Head of caudate nucleus (tissue), 42 donors: ENCODE results near the gene CBLB.

Experiments used
- DNase-seq, 42 donors: peaks; one replicate each; pipeline versions ENCODE4 v3.0.0 to v3.0.0-alpha.2; 2020 to 2021; ENCODE audit warnings: mixed read lengths in 7 of 42
- intact Hi-C: fragments of 100-400 bp; cut with DNase I; formaldehyde crosslinking; loops from one replicate; pipeline ENCODE4 v1.15.0; 2022

The CBLB gene

DNA sequence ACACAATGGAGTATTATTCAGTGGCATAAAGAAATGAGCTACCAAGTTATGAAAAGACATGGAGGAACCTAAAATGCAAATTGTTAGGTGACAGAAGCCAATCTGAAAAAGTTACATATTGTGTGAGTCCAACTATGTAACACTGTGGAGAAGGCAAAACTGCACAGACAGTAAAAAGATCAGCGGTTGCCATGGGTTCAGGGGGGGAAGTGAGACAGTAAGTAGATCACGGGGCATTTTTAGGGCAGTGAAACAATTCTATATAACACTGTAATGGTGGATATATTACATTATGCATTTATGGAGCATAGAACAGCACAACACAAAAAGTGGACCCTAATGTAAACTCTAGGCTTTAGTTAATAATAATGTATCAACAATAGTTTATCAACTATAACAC lies 17.6 kb downstream of the CBLB start:
- no peak for DNase-seq
- intact Hi-C loops: no loop called here

- no peak for DNase-seq
- intact Hi-C loops: no loop called here
Observed at GRCh38 chr3:105850593-105850992, 18.2 kb downstream of the CBLB start.

DNA sequence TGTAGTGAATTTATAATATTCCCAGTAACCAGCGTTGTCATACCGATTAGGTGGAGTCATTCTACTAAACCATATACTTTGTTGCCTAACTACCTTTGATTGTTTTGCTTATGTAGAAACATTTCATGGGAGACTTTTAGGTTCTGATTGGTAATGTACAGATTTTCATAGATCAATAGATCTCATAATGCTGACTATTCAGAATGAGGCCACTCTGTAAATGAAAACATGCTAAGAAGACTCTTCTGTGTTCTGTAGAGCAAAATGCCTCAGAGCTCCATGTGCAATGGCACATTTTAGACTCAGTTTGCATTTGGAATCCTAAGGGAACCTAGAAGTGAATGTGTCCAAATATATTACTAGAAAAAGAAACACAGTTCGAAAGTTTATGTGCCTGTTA lies 20.0 kb downstream of the CBLB start:
- DNase-seq: no peak
- intact Hi-C loops: no loop called here

DNA sequence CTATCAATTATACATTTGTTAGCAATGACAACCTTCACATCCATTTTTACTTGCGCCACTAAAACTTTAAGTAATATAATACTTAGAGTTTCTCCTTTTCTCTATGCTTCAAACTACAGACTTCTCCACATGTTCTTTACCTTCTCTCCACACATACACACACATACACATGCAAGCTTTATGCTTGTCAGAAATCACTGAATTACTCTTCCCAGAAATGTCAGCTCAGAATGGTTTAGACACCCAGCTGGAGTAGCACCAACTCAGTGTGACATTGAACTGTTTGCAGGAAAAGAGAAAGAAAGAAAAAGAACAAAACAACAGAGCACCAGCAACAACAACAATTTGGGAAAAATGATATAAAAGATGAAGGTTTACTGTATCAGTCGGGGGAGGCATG lies 20.9 kb downstream of the CBLB start:
- no peak for DNase-seq
- intact Hi-C loops: no loop called here

- intact Hi-C loops: no loop called here
- DNase-seq: no peak
Observed at GRCh38 chr3:105847452-105847851, 21.4 kb downstream of the CBLB start.

DNA sequence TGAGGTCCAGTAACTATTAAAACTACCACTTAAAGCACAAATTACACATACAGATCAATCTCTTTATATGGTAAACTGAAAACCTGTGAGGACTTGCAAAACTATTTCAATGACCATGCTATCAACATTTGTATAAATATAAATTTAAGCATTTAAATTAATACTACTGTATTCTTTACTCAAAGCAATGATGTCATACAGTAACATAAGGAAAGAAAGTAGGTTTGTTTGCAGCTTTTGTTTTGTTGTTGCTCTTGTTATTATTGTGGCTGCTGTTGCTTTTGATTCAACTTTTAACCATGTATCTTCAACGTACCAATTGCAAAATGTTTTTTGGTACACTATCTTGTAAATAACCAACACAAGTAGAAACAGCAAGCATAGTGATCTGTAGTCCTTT lies 22.0 kb downstream of the CBLB start:
- no peak for DNase-seq
- intact Hi-C loops: no loop called here

- no peak for DNase-seq
- intact Hi-C loops: no loop called here
Observed at GRCh38 chr3:105845488-105845887, 23.3 kb downstream of the CBLB start.

DNA sequence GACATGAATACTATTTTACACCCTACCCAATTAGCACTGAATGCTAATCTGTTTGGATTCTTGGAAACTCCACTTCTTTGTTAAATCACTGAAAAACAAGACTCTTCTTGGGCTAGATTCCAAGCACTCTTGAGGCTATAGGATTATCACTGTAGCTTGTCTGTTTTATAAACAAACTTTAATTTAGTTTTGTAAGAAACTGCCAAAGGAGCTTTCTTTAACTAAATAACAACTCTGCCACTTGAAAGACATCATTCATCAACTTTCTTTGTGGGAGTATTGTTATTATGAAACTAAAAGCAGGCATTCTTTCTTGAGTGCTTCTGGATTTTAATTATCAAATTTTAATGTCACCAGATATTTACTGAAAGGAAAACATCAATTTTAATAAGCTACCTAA lies 24.1 kb downstream of the CBLB start:
- intact Hi-C loops: no loop called here
- DNase-seq: no peak

GRCh38 chr3:105843994-105844393 lies 24.8 kb downstream of the CBLB start:
- intact Hi-C loops: no loop called here
- no peak for DNase-seq

- intact Hi-C loops: no loop called here
- DNase-seq: no peak
Observed at GRCh38 chr3:105842943-105843342, 25.9 kb downstream of the CBLB start.

DNA sequence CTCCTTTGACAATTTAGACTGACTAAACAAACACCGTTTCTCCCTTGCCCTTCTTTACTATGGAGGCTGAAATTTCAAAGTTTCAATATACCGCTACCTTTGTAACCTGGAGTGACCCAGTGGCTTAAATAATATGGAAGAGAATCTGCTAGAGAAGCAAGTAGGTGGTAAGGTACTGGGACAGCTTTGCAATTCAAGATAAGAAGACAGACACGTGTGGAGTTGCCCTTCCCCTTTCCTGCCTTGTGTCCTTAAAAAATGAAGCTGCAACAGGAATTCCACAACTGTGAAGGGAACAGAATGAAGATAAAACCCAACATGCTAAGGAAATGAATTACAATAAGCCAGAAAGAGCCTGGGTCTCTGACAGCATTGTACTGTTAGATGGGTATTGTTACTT lies 26.4 kb downstream of the CBLB start:
- intact Hi-C loops: no loop called here
- no peak for DNase-seq

DNA sequence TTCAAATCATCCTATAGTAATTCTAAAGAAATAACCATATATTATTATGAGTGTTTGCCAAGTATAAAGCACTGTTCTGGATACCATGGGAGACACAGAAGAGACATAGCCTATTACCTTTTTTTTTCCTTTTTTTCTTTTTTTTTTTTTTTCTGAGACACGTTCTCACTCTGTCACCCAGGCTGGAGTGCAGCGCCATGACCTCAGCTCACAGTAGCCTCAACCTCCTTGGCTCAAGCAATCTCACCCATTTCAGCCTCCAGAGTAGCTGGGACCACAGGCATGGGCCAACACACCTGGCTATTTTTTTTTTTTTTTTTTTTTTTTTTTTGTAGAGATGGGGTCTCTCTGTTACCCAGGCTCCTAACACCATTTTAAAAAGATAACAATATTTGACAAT lies 30.9 kb downstream of the CBLB start:
- intact Hi-C loops: no loop called here
- no peak for DNase-seq

DNA sequence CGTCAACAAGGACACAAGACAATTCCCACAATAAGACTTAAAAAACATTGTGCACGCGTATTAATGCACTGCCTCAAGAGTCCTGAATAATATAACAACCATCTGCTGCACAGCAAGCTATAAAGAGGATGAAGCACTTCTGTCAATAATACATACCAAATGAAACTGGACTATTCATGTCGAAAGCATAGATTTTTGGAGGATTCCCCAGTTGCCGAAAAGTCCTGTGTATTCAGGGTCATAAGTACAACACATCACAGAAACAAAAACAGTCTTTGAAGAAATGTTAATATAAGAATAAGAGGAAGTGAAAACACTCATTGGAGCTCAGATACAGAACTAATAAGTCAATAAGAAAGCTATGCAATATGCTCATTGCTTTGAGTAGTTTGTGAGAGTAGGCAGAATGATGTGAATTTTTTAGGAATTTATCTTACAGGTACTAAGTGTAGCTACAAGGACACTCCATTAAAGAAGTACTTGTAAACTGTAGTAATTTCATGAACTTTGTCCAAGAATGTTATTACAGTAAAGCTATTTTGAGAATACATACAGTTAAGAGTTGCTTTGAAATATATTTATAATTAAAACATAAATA lies 31.6 kb downstream of the CBLB start:
- intact Hi-C loops: no loop called here
- DNase-seq: no peak

DNA sequence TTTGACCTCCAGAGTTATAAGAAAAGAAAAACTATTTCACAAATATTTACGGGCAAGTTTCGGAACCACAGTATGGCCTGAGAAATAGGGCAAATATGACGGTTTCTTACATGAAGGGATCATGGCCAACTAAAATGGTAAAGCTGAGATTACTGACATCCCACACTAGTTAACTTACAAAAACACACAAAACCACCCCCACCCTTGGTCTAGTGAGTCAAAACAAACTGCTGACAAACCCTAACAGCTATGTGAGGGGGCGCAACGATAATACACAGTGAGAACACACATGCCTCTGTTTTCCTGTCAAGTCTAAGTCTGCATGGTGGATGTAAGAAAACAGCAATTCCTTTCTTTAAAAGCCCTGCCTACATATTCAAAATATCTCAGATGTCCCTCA lies 32.3 kb downstream of the CBLB start:
- intact Hi-C loops: no loop called here

DNA sequence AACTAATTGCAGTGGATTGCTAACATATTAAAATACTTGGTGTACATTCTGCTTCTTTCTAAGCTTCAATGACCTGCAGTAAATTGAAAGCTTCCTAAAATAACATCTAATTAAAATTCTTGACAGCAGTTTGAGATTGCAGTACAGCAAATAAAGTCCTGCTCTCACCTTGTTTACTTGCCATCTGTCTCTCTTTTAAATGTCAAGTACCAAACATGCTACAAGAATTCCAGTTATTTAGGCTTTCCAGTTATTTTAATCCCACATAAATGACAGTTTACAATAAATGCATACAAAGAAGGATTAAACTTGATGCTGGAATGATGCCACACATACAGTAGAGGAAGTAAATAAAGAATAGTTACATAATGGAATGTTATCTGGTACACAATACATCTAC lies 33.2 kb downstream of the CBLB start:
- no peak for DNase-seq
- intact Hi-C loops: no loop called here

More for the DNA sequence above, 32.3 kb downstream of the CBLB start:
- DNase-seq: peak in 1 of 42 donors; percentile 12

- DNase-seq: no peak
- intact Hi-C loops: no loop called here
Observed at GRCh38 chr3:105834768-105835167, 34.0 kb downstream of the CBLB start.

DNA sequence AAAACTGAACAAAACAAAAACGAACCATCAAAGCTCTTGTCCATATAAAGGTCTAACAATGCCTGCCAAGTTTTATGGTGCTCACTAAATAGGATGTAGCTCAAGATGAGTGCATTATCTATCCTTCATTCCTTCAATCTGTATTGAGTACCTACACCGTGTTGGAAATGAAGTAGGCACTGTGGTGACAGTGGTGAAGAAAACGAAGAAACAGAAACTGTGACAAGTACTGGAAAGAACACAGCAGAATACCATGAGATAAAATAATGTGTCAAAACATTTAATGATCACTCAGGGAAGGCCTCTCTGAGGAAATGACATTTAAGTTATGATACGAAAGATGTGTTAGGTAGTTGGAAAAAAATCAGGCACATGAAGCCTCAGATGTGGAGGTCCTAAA lies 36.2 kb downstream of the CBLB start:
- intact Hi-C loops: no loop called here
- DNase-seq: no peak

- intact Hi-C loops: no loop called here
- no peak for DNase-seq
Observed at GRCh38 chr3:105830836-105831235, 38.0 kb downstream of the CBLB start.

GRCh38 chr3:105829871-105830622 lies 38.8 kb downstream of the CBLB start:
- intact Hi-C loops: no loop called here
- DNase-seq: no peak

- intact Hi-C loops: no loop called here
- no peak for DNase-seq
Observed at GRCh38 chr3:105829229-105829628, 39.6 kb downstream of the CBLB start.

- intact Hi-C loops: no loop called here
- DNase-seq: no peak
Observed at GRCh38 chr3:105828703-105829102, 40.1 kb downstream of the CBLB start.
